ENCODE results near the gene PHOX2B.

PHOX2B gene

DNA sequence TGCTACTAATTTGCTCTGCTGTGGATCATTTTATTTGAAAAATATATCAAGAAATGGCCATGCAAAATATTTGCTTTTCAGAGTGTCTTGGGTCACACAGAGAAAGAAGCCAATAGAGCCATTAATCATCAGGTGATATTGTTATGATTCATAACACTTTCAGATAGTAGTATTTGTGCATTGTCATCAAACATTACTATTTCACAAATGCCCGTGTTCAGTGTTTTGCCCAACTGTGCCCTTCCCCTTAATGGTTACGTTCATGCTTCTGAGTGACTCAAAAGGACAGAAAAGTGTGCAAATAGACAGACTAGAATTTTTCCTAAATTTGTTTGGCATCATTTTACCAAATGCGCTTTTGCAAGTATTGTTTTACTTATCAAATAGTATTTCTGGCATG, 46.5 kb downstream of the PHOX2B start:
- H3K9ac ChIP-seq (ENCODE audit: low read length): no peak overlapping the region
- H3K9me3 ChIP-seq (replicated peaks; ENCODE audit: insufficient read depth, low read length): no peaks in the 10 kb centered on the region
- DNase-seq: no peak
- no peaks in the 10 kb centered on the region for H3K9me2 ChIP-seq (replicated peaks; ENCODE audit: insufficient read depth, low read length)
- no peak overlapping the region for H3K4me2 ChIP-seq (ENCODE audit: low read depth, low read length)
- no peak overlapping the region for H3K27ac ChIP-seq (ENCODE audit: low read length)
- no peaks in the 10 kb centered on the region for H3F3A ChIP-seq (ENCODE audit: insufficient read depth, low read length)
- TF ChIP-seq EZH2 (optimal IDR thresholded peaks at IDR 0.05; ENCODE audit: low read depth, low read length) (no peak), EZH2phosphoT487 (IDR thresholded peaks at IDR 0.05; ENCODE audit: low read length) (no peak)
- TF ChIP-seq, protein P1, sequence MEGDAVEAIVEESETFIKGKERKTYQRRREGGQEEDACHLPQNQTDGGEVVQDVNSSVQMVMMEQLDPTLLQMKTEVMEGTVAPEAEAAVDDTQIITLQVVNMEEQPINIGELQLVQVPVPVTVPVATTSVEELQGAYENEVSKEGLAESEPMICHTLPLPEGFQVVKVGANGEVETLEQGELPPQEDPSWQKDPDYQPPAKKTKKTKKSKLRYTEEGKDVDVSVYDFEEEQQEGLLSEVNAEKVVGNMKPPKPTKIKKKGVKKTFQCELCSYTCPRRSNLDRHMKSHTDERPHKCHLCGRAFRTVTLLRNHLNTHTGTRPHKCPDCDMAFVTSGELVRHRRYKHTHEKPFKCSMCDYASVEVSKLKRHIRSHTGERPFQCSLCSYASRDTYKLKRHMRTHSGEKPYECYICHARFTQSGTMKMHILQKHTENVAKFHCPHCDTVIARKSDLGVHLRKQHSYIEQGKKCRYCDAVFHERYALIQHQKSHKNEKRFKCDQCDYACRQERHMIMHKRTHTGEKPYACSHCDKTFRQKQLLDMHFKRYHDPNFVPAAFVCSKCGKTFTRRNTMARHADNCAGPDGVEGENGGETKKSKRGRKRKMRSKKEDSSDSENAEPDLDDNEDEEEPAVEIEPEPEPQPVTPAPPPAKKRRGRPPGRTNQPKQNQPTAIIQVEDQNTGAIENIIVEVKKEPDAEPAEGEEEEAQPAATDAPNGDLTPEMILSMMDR (IDR thresholded peaks at IDR 0.05; ENCODE audit: low read length): no peak
- H3K27me3 ChIP-seq (replicated peaks; ENCODE audit: insufficient read depth, low read length): no peaks in the 10 kb centered on the region
- no peak overlapping the region for H2AFZ ChIP-seq (ENCODE audit: low read length)
- H4K20me1 ChIP-seq (ENCODE audit: insufficient read depth, low read length): no peaks in the 10 kb centered on the region
- no peak overlapping the region for H3K4me3 ChIP-seq (ENCODE audit: low read length)
- no peaks in the 10 kb centered on the region for H3K36me3 ChIP-seq (replicated peaks; ENCODE audit: insufficient read depth, low read length)
- no peaks in the 10 kb centered on the region for H3K4me1 ChIP-seq (ENCODE audit: low read length)
- no peaks in the 10 kb centered on the region for H3K79me2 ChIP-seq (ENCODE audit: low read length)

DNA sequence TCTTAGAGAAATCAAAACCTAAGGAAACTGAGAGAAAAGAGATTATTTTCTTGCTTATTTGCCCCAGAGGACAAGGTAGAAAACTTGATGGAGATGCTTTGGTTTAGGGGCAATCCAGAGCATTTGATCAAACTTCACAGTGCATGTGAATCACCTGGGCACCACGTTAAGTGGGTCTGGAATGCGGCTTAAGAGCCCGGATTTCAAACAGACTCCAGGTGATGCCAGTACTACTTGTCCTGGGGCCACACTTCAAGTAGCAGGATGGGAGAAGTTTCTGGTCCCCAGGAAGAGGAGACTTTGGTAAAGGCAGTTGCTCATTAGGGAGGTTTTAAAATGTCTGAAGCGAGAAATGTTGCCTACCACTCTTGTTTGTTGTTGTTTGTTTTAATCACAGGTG, 51.8 kb downstream of the PHOX2B start:
- no peaks in the 10 kb centered on the region for H4K20me1 ChIP-seq (ENCODE audit: insufficient read depth, low read length)
- H3K4me3 ChIP-seq (ENCODE audit: low read length): no peak overlapping the region
- H2AFZ ChIP-seq (ENCODE audit: low read length): no peak overlapping the region
- no peaks in the 10 kb centered on the region for H3K27me3 ChIP-seq (replicated peaks; ENCODE audit: insufficient read depth, low read length)
- TF ChIP-seq EZH2 (optimal IDR thresholded peaks at IDR 0.05; ENCODE audit: low read depth, low read length) (no peak), EZH2phosphoT487 (IDR thresholded peaks at IDR 0.05; ENCODE audit: low read length) (no peak)
- TF ChIP-seq, protein P1 (IDR thresholded peaks at IDR 0.05; ENCODE audit: low read length): no peak
- H3F3A ChIP-seq (ENCODE audit: insufficient read depth, low read length): no peaks in the 10 kb centered on the region
- no peak overlapping the region for H3K9ac ChIP-seq (ENCODE audit: low read length)
- no peak overlapping the region for H3K4me2 ChIP-seq (ENCODE audit: low read depth, low read length)
- no peaks in the 10 kb centered on the region for H3K9me2 ChIP-seq (replicated peaks; ENCODE audit: insufficient read depth, low read length)
- no peaks in the 10 kb centered on the region for H3K9me3 ChIP-seq (replicated peaks; ENCODE audit: insufficient read depth, low read length)
- no peak overlapping the region for H3K27ac ChIP-seq (ENCODE audit: low read length)
- DNase-seq: no peak
- no peaks in the 10 kb centered on the region for H3K79me2 ChIP-seq (ENCODE audit: low read length)
- no peaks in the 10 kb centered on the region for H3K4me1 ChIP-seq (ENCODE audit: low read length)
- H3K36me3 ChIP-seq (replicated peaks; ENCODE audit: insufficient read depth, low read length): no peaks in the 10 kb centered on the region

DNA sequence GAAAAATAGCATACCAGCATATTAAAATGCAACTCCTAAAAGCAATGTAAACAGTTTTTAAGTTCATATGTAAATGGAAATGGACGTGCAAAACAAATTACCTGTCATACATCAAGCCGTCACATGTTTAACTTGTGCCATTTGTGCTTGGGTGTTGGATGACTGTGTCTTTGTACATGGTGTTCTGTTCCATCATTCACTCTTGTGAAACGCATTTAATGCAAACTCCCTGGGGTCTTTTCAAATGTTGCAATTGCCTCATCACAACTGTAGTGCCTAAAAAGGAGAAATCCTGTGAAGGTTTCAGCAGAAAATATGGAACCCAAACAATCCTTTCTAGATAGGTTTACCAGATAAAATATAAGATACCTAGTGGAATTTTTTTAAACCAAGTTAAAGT, 52.4 kb downstream of the PHOX2B start:
- H3K4me3 ChIP-seq (ENCODE audit: low read length): no peak overlapping the region

More for the DNA sequence above, 52.4 kb downstream of the PHOX2B start:
- DNase-seq: no peak
- Histone ChIP-seq H3K27me3 (replicated peaks; ENCODE audit: insufficient read depth, low read length) (no peaks in the 10 kb centered on the region), H3K9me3 (replicated peaks; ENCODE audit: insufficient read depth, low read length) (no peaks in the 10 kb centered on the region), H3K79me2 (ENCODE audit: low read length) (no peaks in the 10 kb centered on the region), H4K20me1 (ENCODE audit: insufficient read depth, low read length) (no peaks in the 10 kb centered on the region), H2AFZ (ENCODE audit: low read length) (no peak overlapping the region), H3K4me2 (ENCODE audit: low read depth, low read length) (no peak overlapping the region), H3K36me3 (replicated peaks; ENCODE audit: insufficient read depth, low read length) (no peaks in the 10 kb centered on the region), H3K9ac (ENCODE audit: low read length) (no peak overlapping the region), H3K4me1 (ENCODE audit: low read length) (no peaks in the 10 kb centered on the region), H3F3A (ENCODE audit: insufficient read depth, low read length) (no peaks in the 10 kb centered on the region), H3K27ac (ENCODE audit: low read length) (no peak overlapping the region), H3K9me2 (replicated peaks; ENCODE audit: insufficient read depth, low read length) (no peaks in the 10 kb centered on the region)
- TF ChIP-seq EZH2phosphoT487 (IDR thresholded peaks at IDR 0.05; ENCODE audit: low read length): no peak
- no peak for TF ChIP-seq EZH2 (optimal IDR thresholded peaks at IDR 0.05; ENCODE audit: low read depth, low read length)
- TF ChIP-seq, protein P1 (IDR thresholded peaks at IDR 0.05; ENCODE audit: low read length): no peak
